Measurements from ENCODE around the gene TCN2.

The TCN2 gene

DNA sequence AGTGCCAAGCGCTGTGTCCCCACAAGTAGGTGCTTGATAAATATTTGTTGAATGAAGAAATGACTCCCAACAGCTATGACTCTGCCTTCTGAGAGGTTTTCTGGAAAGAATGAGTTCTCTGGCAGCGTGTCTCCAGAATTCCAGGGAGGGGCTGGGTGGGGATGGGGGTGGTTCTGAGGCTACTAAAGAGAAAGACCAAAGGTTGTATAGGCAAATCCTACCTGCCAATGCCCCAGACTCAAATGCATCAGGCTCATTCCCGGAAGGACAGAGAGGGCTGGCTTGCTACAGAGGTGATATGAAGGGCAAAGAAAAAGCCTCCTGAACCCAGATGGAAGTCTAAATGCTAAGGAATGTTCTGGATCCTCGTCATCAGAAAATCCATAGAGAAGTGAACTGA, 58.8 kb downstream of the TCN2 start:
- Histone ChIP-seq H3K4me3 (IDR thresholded peaks at IDR 0.05; ENCODE audit: insufficient read depth, low read depth, low read length) (no peak overlapping the region), H3K79me2 (ENCODE audit: insufficient read depth, low read depth) (no peaks in the 10 kb centered on the region), H3K36me3 (ENCODE audit: insufficient read depth) (no peaks in the 10 kb centered on the region), H3K27me3 (ENCODE audit: insufficient read depth, low read depth) (no peaks in the 10 kb centered on the region), H3K27ac (no peak overlapping the region), H4K20me1 (ENCODE audit: insufficient read depth) (no peaks in the 10 kb centered on the region), H2AFZ (ENCODE audit: low read depth) (no peak overlapping the region), H3K4me2 (no peak overlapping the region), H3K9ac (no peak overlapping the region), H3K4me1 (ENCODE audit: low read depth, poor library complexity, severe bottlenecking) (peaks cover 16% of the 10 kb centered on the region)
- TF ChIP-seq, protein P1, sequence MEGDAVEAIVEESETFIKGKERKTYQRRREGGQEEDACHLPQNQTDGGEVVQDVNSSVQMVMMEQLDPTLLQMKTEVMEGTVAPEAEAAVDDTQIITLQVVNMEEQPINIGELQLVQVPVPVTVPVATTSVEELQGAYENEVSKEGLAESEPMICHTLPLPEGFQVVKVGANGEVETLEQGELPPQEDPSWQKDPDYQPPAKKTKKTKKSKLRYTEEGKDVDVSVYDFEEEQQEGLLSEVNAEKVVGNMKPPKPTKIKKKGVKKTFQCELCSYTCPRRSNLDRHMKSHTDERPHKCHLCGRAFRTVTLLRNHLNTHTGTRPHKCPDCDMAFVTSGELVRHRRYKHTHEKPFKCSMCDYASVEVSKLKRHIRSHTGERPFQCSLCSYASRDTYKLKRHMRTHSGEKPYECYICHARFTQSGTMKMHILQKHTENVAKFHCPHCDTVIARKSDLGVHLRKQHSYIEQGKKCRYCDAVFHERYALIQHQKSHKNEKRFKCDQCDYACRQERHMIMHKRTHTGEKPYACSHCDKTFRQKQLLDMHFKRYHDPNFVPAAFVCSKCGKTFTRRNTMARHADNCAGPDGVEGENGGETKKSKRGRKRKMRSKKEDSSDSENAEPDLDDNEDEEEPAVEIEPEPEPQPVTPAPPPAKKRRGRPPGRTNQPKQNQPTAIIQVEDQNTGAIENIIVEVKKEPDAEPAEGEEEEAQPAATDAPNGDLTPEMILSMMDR (conservative IDR thresholded peaks at IDR 0.05; ENCODE audit: low read depth, low read length): no peak

DNA sequence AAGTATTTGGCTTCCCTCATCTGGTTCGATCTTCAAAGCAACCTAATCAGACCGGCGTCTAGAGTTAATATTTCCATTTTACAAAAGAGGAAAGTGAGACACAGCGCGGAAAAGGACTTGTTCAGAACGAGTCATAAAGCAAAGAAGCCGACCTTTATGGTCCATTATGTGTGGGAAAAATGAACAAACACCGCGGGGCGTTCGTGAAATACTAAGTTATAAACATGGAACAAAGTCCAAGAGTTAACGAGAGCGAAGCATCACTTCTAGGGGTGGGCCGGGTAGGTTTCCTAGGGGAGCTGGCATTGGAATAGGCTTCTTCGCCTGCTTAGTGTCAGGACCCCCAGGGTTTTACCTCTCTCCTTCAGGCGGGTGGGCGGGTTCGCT, 60.1 kb downstream of the TCN2 start:
- Histone ChIP-seq H3K9ac (peak overlapping the region; percentile 31; the same call in 1 of the 2 replicates), H3K4me2 (peak overlapping the region; percentile 50), H3K4me3 (IDR thresholded peaks at IDR 0.05; ENCODE audit: insufficient read depth, low read depth, low read length) (no peak overlapping the region), H3K27ac (no peak overlapping the region), H2AFZ (ENCODE audit: low read depth) (peak overlapping the region; percentile 98), H3K4me1 (ENCODE audit: low read depth, poor library complexity, severe bottlenecking) (peaks cover 16% of the 10 kb centered on the region), H3K27me3 (ENCODE audit: insufficient read depth, low read depth) (no peaks in the 10 kb centered on the region), H3K79me2 (ENCODE audit: insufficient read depth, low read depth) (no peaks in the 10 kb centered on the region), H4K20me1 (ENCODE audit: insufficient read depth) (no peaks in the 10 kb centered on the region), H3K36me3 (ENCODE audit: insufficient read depth) (no peaks in the 10 kb centered on the region)
- TF ChIP-seq, protein P1 (conservative IDR thresholded peaks at IDR 0.05; ENCODE audit: low read depth, low read length): no peak

DNA sequence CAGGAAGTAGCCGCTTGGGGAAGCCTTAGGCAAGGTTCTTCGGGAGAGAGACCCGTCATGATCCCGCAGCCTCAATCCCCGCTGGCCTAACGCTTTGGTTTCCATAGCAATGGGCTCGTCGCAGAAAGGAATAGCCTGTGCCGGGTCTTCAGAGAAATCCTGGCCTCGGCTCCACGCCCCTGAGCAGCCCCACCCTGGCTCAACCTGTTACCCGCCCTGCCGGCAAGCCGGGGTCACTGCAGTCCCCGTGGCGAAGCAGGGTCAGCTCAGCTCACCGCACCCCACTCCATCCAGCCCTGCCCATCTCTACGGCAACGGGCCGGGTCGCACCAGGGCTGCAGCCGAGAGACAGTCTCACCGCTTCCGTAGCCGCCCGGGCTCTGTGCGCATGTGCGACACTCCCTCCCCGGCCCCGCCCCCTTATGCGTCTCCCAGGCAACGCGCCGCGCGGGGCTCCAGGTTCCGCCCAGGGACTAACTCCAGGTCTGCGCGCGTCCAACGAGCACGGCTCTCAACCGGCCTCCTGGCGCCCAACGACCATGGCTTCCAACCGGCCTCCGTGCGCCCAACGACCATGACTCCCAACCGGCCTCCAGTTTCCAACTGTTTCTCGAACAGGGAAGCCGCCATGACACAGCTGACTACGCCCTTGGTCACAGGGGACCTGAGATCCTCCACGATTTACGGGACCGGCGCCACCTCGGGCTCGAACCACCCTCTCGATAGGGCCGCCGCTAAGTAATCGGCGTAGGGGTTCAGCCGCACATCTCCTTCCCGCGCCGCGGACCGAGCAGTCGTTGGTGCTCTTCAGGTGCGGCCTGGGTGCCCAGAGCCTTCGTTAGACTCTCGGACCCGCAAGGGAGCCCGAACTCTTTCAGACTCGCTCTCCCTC, 60.8 kb downstream of the TCN2 start, which contains the start of gene DUSP18:
Gene DUSP18, minus strand, starts transcription at position 382 of the 892 bp plus-strand sequence. CDS start 3,872 bp downstream, outside the sequence.
- peak within 1 kb of the TSS; percentile 98 for H2AFZ ChIP-seq (ENCODE audit: low read depth)
- peak within 1 kb of the TSS; percentile 31 for H3K9ac ChIP-seq
- no peaks in the 10 kb centered on the region for H4K20me1 ChIP-seq (ENCODE audit: insufficient read depth)
- no peaks in the 10 kb centered on the region for H3K27me3 ChIP-seq (ENCODE audit: insufficient read depth, low read depth)
- no peak within 1 kb of the TSS for H3K27ac ChIP-seq
- H3K79me2 ChIP-seq (ENCODE audit: insufficient read depth, low read depth): no peaks in the 10 kb centered on the region
- H3K4me2 ChIP-seq: peak within 1 kb of the TSS; percentile 50
- H3K4me3 ChIP-seq (IDR thresholded peaks at IDR 0.05; ENCODE audit: insufficient read depth, low read depth, low read length): no peak within 1 kb of the TSS
- H3K36me3 ChIP-seq (ENCODE audit: insufficient read depth): no peaks in the 10 kb centered on the region
- TF ChIP-seq, protein P1 (conservative IDR thresholded peaks at IDR 0.05; ENCODE audit: low read depth, low read length): peak; percentile 28; the same call in 1 of the 2 replicates
- H3K4me1 ChIP-seq (ENCODE audit: low read depth, poor library complexity, severe bottlenecking): peaks cover 16% of the 10 kb centered on the region

DNA sequence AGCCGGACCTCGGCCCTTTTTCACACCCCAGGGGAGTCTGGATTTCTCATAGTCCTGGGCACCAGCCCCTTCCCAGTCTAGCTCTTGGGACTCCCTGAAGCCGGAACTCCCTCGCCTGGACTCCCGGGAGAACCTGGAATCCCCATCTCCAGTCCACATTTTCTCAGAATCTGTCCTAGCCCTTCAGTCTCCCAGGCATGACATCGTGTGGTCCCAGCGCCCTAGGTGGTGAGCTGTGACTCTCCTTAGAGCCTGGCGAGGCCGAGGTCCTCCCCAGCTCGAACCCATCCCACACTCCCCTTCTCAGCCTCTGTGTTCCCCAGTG, 61.4 kb downstream of the TCN2 start:
- H3K9ac ChIP-seq: peak overlapping the region; percentile 31; the same call in 1 of the 2 replicates
- H2AFZ ChIP-seq (ENCODE audit: low read depth): peak overlapping the region; percentile 98

More for the DNA sequence above, 61.4 kb downstream of the TCN2 start:
- Histone ChIP-seq H3K27ac (no peak overlapping the region), H3K4me3 (IDR thresholded peaks at IDR 0.05; ENCODE audit: insufficient read depth, low read depth, low read length) (no peak overlapping the region), H3K4me2 (peak overlapping the region; percentile 40), H3K36me3 (ENCODE audit: insufficient read depth) (no peaks in the 10 kb centered on the region), H4K20me1 (ENCODE audit: insufficient read depth) (no peaks in the 10 kb centered on the region), H3K79me2 (ENCODE audit: insufficient read depth, low read depth) (no peaks in the 10 kb centered on the region), H3K27me3 (ENCODE audit: insufficient read depth, low read depth) (no peaks in the 10 kb centered on the region), H3K4me1 (ENCODE audit: low read depth, poor library complexity, severe bottlenecking) (peaks cover 16% of the 10 kb centered on the region)
- TF ChIP-seq, protein P1 (conservative IDR thresholded peaks at IDR 0.05; ENCODE audit: low read depth, low read length): no peak
